ENCODE measurements around the gene DOK5.

DOK5 gene

GRCh38 chr20:54514028-54514607 lies 38.7 kb downstream of the DOK5 start:
- no peak for DNase-seq (ENCODE audit: low read depth)

DNA sequence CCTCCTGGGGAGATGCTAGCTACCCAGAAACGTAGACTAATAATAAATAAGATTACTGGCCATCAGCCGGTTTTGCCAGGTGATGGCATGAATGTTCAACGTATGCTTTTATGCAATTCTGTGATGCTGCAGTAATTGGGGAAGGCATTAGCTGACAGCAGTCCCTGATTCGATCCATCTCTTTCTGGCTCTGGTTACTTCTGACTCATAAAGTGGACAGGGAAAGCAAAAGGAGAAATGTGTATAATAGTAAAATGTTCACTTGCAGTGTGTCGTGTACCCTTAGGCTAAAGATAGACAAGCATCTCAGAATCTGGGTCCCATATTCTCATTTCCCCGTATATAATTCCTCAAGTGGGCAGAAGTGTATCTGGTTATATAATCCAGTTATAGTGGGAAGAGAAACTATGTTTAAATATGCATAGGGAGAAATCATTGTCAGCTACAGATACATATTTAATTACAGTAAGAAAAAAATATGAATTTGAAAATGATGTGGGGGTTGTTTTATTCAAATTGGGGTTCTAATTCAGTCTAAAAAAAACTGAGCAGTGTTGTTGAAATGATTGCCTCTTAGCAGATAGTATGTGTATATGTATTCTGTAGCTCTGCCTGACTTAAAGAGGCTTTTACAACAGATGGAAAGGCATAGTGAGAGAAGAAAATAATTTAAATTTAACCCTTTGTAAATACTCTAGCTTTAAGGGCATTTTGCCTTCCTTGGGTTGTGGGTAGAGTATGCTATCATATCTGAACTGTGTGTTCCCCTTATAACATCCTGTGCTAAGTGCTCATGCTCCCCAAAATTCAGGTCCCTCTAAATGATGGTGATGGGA lies 40.6 kb downstream of the DOK5 start:
- no peak for DNase-seq (ENCODE audit: low read depth)

- no peak for DNase-seq (ENCODE audit: low read depth)
Measured at GRCh38 chr20:54517241-54517975, 42.0 kb downstream of the DOK5 start.

DNA sequence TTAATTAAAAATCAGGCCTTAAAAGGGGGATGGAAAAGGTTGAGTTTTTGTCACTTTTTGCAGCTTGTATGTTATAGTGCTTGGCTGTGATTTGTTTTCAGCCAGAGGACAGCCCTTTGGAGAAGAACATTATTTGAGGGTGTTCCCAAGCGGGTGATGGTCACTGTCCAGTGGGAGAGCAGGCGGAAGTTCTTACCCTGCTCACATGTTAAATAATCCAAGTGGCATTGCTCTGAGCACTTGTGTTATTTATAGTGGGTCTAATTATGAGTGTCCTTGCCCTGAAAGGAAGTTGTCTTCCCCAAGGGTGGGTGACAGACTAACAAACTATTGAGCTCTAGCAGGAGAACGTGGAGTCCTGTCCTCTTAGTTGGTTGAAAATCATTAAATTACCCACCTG lies 49.5 kb downstream of the DOK5 start:
- DNase-seq (ENCODE audit: low read depth), result no peak

DNA sequence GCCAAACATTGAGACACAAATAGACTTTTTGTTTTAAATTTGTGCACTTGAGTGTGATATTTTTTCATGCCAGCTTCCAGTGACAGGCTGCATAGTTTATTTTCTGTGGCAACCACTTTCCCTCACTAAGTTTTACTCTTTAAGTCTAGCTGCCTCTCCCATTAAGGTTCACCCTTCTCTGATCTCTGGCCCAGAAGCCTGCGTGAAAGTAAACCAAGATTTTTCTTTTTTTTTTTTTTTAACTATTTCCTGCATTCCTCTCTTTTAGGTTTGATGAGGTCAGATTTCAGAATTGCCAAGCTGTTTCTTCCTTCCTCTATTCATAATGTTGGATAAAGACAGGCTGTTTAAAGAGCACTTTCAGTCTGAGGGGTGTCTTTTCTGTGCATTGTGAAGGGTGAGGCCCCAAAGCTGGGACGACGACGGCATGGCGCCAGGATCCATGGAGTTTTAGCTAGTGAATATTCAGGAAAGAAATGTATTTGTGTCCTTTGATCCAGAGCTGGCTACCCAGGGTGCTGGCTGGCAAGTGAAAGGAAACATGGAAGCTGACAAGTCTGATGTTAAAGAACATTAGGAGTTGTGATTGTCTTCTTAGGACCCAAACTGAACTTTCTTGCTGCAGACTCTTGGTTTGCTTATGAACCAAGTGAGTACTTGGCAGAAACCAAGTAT lies 50.7 kb downstream of the DOK5 start:
- no peak for DNase-seq (ENCODE audit: low read depth)

- no peak for DNase-seq (ENCODE audit: low read depth)
Measured at GRCh38 chr20:54526801-54527200, 51.4 kb downstream of the DOK5 start.

GRCh38 chr20:54532573-54532972 lies 57.2 kb downstream of the DOK5 start:
- no peak for DNase-seq (ENCODE audit: low read depth)

- DNase-seq (ENCODE audit: low read depth), result no peak
Measured at GRCh38 chr20:54534101-54534500, 58.7 kb downstream of the DOK5 start.

DNA sequence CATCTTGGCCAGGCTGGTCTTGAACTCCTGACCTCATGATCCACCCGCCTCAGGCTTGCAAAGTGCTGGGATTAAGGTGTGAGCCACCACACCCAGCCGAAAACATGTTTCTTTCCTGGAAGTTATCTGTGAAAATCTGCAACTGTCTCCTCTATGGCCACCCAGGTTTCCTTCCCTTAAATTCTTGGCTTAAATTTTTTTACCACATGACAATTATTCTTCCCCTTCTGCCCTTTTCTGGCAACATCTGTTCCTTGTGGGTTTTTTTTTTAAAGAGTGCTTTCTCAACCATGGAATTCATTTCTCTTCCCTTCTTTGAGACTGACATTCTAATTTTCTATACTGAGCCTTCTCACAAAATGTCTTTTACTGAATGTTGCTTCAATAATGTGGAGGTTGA lies 59.6 kb downstream of the DOK5 start:
- no peak for DNase-seq (ENCODE audit: low read depth)

DNA sequence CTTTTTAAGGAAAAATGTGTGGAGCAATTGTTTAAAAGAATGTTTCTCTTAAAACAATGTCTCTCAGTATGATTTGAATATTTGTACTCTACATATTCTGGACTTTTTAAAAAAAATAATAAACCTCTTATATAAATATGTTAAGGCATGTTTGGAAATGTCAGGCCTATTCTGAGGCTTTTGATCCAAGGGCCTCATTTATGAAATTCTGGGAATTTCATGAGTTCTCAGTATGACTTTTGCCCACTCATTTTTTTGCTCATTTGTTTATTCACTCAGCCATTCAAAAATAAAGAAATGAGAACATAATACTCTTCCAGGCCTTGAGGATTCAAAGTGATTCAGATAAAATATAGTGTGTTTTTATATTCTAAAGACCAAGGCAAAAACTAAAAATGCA lies 60.4 kb downstream of the DOK5 start:
- DNase-seq (ENCODE audit: low read depth), result no peak

- DNase-seq (ENCODE audit: low read depth), result no peak
Measured at GRCh38 chr20:54539521-54540046, 64.2 kb downstream of the DOK5 start.

GRCh38 chr20:54543369-54543768 lies 68.0 kb downstream of the DOK5 start:
- DNase-seq (ENCODE audit: low read depth), result no peak

- DNase-seq (ENCODE audit: low read depth), result no peak
Measured at GRCh38 chr20:54545676-54546358, 70.4 kb downstream of the DOK5 start.

DNA sequence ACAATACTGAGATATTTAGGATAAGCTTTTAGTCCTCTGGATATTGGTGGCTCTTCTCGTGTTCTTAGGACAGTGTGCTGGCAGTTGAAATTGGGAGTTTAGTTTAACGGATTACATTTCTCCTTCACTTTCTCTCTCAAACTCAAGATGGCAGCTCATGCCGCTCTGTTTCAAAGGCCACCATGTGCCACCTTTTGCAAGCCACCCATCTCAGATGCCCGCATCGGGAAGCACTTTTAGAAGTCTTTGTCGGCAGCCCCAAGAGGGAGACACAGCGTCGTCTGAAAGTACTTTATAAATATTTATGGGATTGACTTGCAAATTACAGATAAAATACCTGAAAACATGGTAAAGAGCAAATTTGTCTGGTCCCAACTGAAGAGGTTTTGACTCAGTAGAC lies 73.5 kb downstream of the DOK5 start:
- no peak for DNase-seq (ENCODE audit: low read depth)

GRCh38 chr20:54549658-54550326 lies 74.4 kb downstream of the DOK5 start:
- no peak for DNase-seq (ENCODE audit: low read depth)

DNA sequence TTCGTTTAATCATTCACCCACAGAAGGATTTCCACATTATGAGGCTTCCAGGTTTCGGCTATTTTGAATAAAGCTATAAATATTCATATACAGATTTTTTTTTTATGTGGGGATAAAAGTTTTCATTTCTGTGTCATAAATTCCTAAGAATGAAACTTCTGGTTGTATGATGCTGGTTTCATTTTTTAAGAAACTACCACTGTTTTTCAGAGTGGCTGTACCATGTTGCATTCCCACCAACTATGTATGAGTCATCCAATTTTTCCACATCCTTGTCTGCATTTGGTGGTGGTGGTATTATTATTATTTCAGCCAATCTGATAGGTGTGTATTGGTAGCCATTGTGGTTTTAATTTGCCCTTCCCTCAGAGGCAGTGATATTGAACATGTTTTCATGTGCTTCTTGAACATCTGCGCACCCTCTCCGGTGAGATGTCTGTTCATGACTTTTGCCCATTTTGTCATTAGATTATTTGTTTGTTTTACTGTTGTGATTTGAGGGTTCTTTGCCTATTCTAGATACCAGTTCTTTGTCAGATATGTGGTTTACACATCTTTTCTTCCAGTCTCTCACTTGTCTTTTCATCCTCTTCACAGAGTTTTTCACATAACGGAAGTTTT lies 75.5 kb downstream of the DOK5 start:
- DNase-seq (ENCODE audit: low read depth), result no peak

- no peak for DNase-seq (ENCODE audit: low read depth)
Measured at GRCh38 chr20:54554006-54554405, 78.6 kb downstream of the DOK5 start.

DNA sequence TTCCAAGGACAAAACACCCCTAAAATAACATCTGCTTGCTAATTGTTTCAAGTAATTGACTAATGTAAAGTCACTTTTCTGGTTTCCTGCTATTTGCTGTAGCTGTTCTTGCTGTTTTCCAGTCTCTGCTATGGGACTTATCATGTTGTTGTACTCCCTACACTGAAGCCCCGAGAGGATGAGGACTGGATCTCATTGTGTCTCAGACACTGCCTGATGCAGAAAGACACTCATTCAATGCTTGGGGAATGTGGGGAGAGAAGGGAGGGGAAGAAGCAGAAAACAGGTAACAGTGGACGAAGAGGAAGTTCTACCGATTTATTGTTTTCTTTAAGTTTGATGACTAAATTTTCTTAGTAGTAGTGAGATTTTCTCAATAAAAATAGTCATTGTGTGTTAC lies 79.8 kb downstream of the DOK5 start:
- DNase-seq (ENCODE audit: low read depth), result no peak

DNA sequence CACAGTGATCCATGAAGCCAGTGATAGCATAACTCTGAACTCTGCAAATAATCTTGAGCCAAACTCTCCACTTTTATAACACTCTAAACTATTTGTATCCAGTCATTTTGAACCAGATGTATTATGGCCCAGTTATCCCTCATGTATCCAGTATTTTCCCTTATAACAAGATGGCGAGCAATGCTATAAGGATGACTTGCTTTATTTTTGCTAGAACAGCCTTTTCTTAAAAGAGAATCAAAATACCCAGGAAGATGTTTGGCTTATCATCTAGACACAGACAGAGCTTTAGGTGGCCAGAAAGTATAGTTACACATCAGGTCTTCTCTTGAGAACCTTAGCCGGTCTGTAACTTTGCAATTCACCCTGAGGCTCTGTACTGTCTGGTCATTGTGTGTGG lies 81.0 kb downstream of the DOK5 start:
- no peak for DNase-seq (ENCODE audit: low read depth)

DNA sequence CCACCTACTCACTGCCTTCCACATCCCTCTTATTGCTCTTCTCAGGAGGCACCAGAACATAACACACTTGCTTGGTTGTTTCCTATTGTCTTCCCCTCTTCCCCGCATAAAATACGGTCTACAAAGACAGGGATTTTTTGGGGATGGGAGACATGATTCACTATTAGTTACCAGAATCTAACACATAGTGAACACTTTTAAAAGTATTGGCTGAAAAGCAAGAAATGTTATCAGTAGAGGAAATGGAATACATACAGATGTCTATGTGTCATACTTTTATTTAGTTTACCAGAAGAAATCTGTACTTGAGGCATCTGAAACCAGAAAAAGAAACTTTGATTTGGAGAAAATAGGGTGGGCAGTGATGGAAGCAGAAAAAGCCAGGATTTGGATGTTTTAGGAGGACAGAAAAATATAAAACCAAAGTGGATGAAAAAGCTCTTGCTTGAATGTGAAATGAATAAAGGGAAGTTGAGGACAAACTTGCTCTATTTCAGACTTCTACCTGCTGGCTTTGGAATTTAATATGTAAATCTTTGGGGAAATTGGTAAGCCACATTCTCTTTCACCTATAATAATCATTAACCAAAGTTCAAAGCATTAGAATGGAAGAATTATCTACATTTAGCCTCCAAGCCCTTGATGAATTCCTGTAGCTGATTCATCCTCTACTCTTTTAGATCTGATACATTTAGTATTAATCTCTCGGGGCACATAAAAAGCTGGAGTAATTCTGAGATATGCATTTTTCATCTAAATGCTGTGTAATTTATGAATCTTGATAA lies 82.6 kb downstream of the DOK5 start:
- no peak for DNase-seq (ENCODE audit: low read depth)

Measured in non-pigmented ciliary epithelial cell (primary cell).